GM10847 (cell line): ENCODE results near the gene SPTSSA.

Source experiments
- POLR2A ChIP-seq: IDR thresholded peaks from 2 replicates; pipeline ENCODE4 v1.6.1; 2011; ENCODE audit not compliant: insufficient read length; ENCODE audit errors: extremely low read depth

The SPTSSA gene

DNA sequence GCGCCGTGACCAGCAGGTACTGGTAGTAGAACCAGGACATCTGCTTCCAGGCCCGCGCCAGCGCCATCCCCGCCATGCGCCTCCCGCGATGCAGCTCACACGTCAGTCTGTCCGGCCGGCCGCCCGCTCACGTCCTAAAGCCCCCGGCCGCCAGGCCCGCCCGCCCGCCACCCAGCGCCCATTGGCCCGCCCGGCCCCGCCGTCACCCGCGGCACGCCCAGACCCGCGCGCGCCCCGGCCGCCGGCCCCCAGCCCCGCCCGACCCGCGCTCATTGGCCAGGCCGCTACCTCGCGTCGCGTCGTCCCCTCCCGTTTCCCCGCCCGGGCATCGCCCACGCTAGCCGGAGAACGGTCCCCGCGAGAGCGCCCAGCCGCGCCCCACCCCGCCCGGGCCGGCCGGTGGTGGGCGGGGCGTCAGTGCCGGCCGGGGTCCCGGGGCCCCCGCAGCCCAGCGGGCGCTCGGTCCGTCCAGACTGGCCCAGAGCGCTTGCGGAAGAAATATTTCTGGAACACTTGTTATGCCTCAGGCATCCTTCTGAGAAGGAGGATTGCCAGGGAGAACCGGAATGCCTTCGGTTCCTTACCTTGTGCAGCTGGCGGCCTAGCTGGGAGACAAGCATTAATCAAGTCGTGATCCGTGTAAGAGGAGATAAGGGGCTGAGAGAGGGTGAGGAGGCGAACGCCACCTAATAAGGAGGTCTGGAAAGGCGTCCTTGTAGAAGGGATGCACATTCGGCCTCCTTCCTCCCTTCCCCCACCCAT is at the start of gene SPTSSA:
TSS of gene SPTSSA (minus strand) at position 109 of the 762 bp plus-strand sequence. CDS start at position 76, 33 bp downstream.
- TF ChIP-seq POLR2A, result peak; percentile 95

- no peak for TF ChIP-seq POLR2A
These were observed 45.8 kb upstream of the SPTSSA start for GRCh38 chr14:34507884-34508283.

GRCh38 chr14:34507459-34507858 is 45.4 kb upstream of the SPTSSA start:
- no peak for TF ChIP-seq POLR2A

DNA sequence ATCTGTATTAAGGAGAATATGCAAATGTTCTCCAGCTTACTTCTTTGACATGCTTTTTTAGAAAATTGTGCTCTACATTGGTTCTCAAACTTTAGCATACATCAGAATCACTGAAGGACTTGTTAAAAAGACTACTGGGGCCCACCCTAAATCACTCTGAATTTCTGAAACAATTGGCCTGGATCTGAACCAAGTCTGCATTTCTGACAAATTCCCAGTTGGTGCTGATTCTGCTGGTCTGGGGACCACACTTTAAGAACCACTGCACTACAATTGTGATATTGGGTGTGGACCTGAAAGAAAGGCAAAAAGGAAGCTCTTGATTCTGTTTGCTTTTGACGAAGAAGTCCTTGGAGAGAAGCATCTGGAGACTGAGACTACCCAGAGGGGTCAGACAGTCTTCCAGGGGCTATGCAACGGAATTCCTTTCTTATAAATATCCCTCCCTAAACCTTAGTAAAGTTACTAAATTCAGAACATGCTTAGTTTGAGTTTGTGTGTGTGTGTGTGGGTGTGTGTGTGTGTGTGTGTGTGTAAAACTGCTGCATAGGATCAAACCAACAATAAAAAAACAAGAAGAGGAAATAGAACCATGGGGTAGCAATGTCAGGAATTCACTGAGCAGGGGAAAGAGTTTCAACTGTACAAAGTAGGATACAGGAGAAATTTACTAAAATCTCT is 40.6 kb upstream of the SPTSSA start:
- no peak for TF ChIP-seq POLR2A

DNA sequence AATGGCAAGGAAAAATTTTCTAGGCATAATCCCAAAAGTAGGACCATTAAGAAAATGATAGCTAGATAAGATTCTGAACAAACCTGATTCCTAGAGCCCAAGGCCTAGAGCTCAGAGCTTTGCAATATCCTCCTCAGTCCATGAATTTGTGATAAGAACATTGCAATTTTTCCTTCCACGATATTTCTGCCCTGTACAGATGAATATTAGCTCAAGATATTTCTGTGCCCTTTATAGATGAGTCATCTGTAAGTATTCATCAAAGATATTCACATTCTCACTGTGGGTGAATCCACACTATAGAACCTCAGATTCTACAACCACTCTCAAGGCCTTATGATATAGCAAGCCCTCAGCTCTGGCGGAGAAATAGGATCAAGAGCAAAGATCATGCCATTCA is 40.0 kb upstream of the SPTSSA start:
- no peak for TF ChIP-seq POLR2A

DNA sequence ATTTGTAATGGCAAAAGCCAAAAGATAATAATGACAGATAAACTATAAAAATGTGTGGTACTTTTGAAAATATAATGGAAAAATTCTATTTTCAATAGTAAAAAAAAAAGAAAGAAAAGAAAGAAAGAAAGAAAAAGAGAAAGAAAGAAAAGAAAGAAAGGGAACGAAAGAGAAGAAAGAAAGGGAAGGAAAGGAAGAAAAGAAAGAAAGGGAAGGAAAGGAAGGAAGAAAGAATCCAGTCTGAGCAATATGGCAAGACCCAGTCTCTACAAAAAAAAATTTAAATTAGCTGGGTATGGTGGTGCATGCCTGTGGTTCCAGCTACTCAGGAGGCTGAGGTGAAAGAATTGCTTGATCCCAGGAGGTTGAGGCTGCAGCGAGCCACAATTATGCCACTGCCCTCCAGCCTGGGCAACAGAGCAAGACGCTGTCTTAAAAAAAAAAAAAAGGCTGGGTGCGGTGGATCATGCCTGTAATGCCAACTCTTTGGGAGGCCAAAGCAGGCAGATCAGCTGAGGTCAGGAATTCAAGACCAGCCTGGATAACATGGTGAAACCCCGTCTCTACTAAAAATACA is 39.1 kb upstream of the SPTSSA start:
- TF ChIP-seq POLR2A, result no peak

GRCh38 chr14:34498684-34499412 is 36.8 kb upstream of the SPTSSA start:
- TF ChIP-seq POLR2A, result no peak

GRCh38 chr14:34496679-34497513 is 34.9 kb upstream of the SPTSSA start:
- TF ChIP-seq POLR2A, result no peak

- TF ChIP-seq POLR2A, result no peak
These were observed 34.1 kb upstream of the SPTSSA start for GRCh38 chr14:34496007-34496678.

GRCh38 chr14:34489324-34489723 is 27.3 kb upstream of the SPTSSA start:
- TF ChIP-seq POLR2A, result no peak

DNA sequence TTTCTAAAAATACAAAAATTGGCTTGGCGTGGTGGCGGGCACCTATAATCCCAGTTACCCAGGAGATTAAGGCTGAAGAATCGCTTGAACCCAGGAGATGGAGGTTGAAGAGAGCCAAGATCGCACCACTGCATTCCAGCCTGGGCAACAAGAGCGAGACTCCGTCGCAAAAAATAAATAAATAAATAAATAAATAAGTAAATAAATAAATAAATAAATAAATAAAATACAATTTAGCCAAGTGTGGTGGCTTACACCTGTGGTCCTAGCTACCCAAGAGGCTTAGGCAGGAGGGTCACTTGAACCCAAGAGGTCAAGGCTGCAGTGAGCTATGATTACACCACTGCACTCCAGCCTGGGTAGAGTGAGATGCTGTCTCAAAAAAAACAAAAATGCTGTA is 26.5 kb upstream of the SPTSSA start:
- no peak for TF ChIP-seq POLR2A

- no peak for TF ChIP-seq POLR2A
These were observed 22.7 kb upstream of the SPTSSA start for GRCh38 chr14:34484726-34485125.

- no peak for TF ChIP-seq POLR2A
These were observed 20.4 kb upstream of the SPTSSA start for GRCh38 chr14:34482463-34482862.

DNA sequence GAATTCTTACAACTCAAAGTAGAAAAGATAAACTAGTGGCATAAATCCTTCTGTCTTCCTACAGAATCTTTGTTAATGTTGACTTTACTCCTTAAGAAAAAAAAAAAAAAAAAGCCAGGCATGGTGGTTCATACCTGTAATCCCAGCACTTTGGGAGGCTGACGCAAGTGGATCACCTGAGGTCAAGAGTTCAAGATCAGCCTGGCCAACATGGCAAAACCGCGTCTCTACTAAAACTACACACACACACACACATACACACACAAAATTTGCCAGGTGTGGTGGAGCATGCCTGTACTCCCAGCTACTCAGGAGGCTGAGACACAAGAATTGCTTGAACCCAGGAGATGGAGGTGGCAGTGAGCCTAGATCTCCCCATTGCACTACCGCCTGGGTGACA is 17.7 kb upstream of the SPTSSA start:
- TF ChIP-seq POLR2A, result no peak

- TF ChIP-seq POLR2A, result no peak
These were observed 16.2 kb upstream of the SPTSSA start for GRCh38 chr14:34478261-34478660.

- TF ChIP-seq POLR2A, result no peak
These were observed 13.1 kb upstream of the SPTSSA start for GRCh38 chr14:34475163-34475562.
